Activated CD8-positive, alpha-beta memory T cell treated with anti-CD3 and anti-CD28 coated beads, Interleukin-2, amount 10 ng/mL, durations not matched to agents 7 days and 5 days (primary cell): ENCODE measurements around the gene IARS1. TPM values are rescaled to one million over a fixed set of nuclear protein-coding genes. Genes with fewer than 3 reads are reported as not detected.

ENCODE experiments used
- ATAC-seq: fragments of 150-1000 bp; cut with Tn5 transposase; one replicate; pipeline ENCODE4 v1.10.0; 2021; ENCODE audit warnings: moderate library complexity
- CTCF ChIA-PET: fragments of 350-600 bp; sonication (Branson Sonifier 250); formaldehyde crosslinking; loops from one replicate; lab custom pipeline; 2021; ENCODE audit warnings: antibody characterized with exemption; lab: Charles Lee
- DNase-seq: peaks from one replicate; pipeline ENCODE4 v3.0.0-alpha.2; 2020
- H3K27ac Mint-ChIP-seq: one replicate; pipeline ENCODE4 v1.8.0; 2021; ENCODE audit warnings: mild to moderate bottlenecking, mixed read lengths
- H3K27me3 Mint-ChIP-seq: one replicate; pipeline ENCODE4 v1.8.0; 2021; ENCODE audit warnings: mixed read lengths
- H3K36me3 Mint-ChIP-seq: one replicate; pipeline ENCODE4 v1.8.0; 2021; ENCODE audit warnings: mild to moderate bottlenecking, mixed read lengths
- H3K4me1 Mint-ChIP-seq: one replicate; pipeline ENCODE4 v1.8.0; 2021; ENCODE audit warnings: mixed read lengths
- H3K4me3 Mint-ChIP-seq: one replicate; pipeline ENCODE4 v1.8.0; 2021; ENCODE audit warnings: mild to moderate bottlenecking, moderate library complexity, mixed read lengths
- H3K9me3 Mint-ChIP-seq: one replicate; pipeline ENCODE4 v1.8.0; 2022; ENCODE audit warnings: low read depth, mixed read lengths
- total RNA-seq, 2 experiments: library from RNA; stranded (reverse); gene quantifications; one replicate each; pipeline ENCODE4 v1.2.3, GENCODE V29; 2021

The IARS1 gene
- total RNA-seq, 2 experiments from 2014 or later: 146 to 179 TPM

DNA sequence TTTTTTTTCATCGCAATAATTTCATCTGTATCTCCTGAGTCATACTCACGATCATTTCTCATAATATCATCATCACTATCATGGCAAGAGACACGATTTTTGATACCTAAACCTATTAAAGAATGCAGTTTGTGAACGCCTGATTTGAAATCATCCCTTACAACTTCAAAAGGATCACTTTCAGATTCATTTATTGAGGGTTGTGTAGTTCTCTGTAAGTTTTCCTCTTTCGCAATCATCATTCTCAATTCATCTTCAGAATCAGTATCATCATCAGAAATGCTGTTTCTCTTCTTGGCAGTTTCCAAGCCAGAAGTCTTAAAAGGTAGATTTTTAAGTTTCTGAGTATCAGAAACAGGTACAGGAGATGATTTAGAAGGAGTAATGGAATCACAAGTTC lies 22.0 kb upstream of the IARS1 start:
- DNase-seq (no peak), ATAC-seq (no peak)
- Mint-ChIP-seq H3K4me3 (no peak overlapping the region), H3K27me3 (no peaks in the 10 kb centered on the region), H3K4me1 (peaks cover 21% of the 10 kb centered on the region), H3K9me3 (no peaks in the 10 kb centered on the region), H3K36me3 (peaks cover 55% of the 10 kb centered on the region), H3K27ac (no peak overlapping the region)
- CTCF ChIA-PET: no interaction called here

DNA sequence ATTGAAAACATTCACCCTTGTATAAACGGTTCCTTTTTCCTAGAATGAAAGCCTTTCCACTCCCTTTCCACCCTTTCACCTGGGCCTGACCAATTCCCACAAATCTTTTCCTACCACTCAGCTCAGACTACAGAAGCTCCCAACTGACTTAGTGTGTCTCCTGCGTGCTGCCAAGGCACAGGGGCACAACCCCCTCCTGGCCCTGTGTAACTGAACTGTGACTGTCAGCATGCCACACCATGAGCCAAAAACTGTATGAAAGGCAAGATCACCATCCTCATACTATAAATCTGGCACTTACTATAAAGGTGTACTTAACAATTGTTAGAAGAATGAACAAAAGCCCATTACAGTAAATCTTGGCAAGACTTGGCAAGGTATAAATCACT lies 20.1 kb upstream of the IARS1 start:
- Mint-ChIP-seq H3K27ac (no peak overlapping the region), H3K9me3 (no peaks in the 10 kb centered on the region), H3K36me3 (peaks cover 58% of the 10 kb centered on the region), H3K4me1 (peaks cover 21% of the 10 kb centered on the region), H3K4me3 (no peak overlapping the region), H3K27me3 (no peaks in the 10 kb centered on the region)
- no peak for ATAC-seq
- CTCF ChIA-PET: interaction anchor here (0.7 kb wide), 1 partner anchor 12 kb away, joined by 3 read pairs; the partner anchor contains the start of gene CENPP
- no peak for DNase-seq

- Mint-ChIP-seq H3K9me3 (no peaks in the 10 kb centered on the region), H3K4me3 (no peak overlapping the region), H3K27me3 (no peaks in the 10 kb centered on the region), H3K27ac (peak overlapping the region; percentile 25), H3K36me3 (peaks cover 58% of the 10 kb centered on the region), H3K4me1 (peaks cover 21% of the 10 kb centered on the region)
- ATAC-seq (no peak), DNase-seq (no peak)
- CTCF ChIA-PET: no interaction called here
Measured at GRCh38 chr9:92312887-92313623, 19.6 kb upstream of the IARS1 start.

- no peak overlapping the region for H3K4me3 Mint-ChIP-seq
- H3K27me3 Mint-ChIP-seq: no peaks in the 10 kb centered on the region
- CTCF ChIA-PET: interaction anchor here (1.6 kb wide), 1 partner anchor 10 kb away, joined by 3 read pairs; no protein-coding TSS in a partner anchor
- H3K27ac Mint-ChIP-seq: no peak overlapping the region
- no peaks in the 10 kb centered on the region for H3K9me3 Mint-ChIP-seq
- ATAC-seq: no peak
- no peak for DNase-seq
- H3K4me1 Mint-ChIP-seq: peaks cover 21% of the 10 kb centered on the region
- peaks cover 60% of the 10 kb centered on the region for H3K36me3 Mint-ChIP-seq
Measured at GRCh38 chr9:92310562-92310961, 17.1 kb upstream of the IARS1 start.

GRCh38 chr9:92308893-92309292 lies 15.4 kb upstream of the IARS1 start:
- H3K27ac Mint-ChIP-seq: no peak overlapping the region
- no peaks in the 10 kb centered on the region for H3K9me3 Mint-ChIP-seq
- peaks cover 60% of the 10 kb centered on the region for H3K36me3 Mint-ChIP-seq
- H3K27me3 Mint-ChIP-seq: no peaks in the 10 kb centered on the region
- H3K4me3 Mint-ChIP-seq: no peak overlapping the region
- DNase-seq (no peak), ATAC-seq (no peak)
- CTCF ChIA-PET: no interaction called here
- peaks cover 15% of the 10 kb centered on the region for H3K4me1 Mint-ChIP-seq

- no peak overlapping the region for H3K27ac Mint-ChIP-seq
- H3K36me3 Mint-ChIP-seq: peaks cover 56% of the 10 kb centered on the region
- H3K9me3 Mint-ChIP-seq: no peaks in the 10 kb centered on the region
- DNase-seq (no peak), ATAC-seq (no peak)
- no peaks in the 10 kb centered on the region for H3K27me3 Mint-ChIP-seq
- CTCF ChIA-PET: interaction anchor here (1.3 to 1.5 kb wide), 3 partner anchors 9 to 161 kb away, joined by 3 to 6 read pairs (median 4); no protein-coding TSS in a partner anchor
- no peak overlapping the region for H3K4me3 Mint-ChIP-seq
- peaks cover 25% of the 10 kb centered on the region for H3K4me1 Mint-ChIP-seq
Measured at GRCh38 chr9:92300936-92301335, 7.4 kb upstream of the IARS1 start.

DNA sequence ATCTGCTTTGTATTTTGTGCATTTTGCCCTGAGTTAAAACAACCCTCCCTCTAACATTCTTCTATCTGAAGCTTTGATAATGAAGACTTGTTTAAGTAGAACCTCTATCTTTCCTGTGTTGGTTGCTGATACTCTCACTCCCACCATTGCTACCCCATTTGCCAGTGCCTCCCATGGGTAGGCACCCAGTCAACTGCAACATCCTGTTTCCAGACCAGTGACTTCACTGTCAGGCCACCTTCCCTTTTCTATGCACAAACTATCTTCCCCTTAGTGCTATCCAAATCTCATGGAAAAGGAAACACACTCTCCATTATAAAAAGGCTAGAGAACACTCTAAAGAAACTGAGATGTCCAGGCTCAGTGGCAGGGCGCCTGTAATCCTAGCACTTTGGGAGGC lies 5.6 kb upstream of the IARS1 start:
- ATAC-seq (no peak), DNase-seq (no peak)
- H3K9me3 Mint-ChIP-seq: no peaks in the 10 kb centered on the region
- peaks cover 40% of the 10 kb centered on the region for H3K4me1 Mint-ChIP-seq
- CTCF ChIA-PET: interaction anchor here (1.1 kb wide), 1 partner anchor 26 kb away, joined by 3 read pairs; the partner anchor contains the start of gene CENPP
- H3K27ac Mint-ChIP-seq: peak overlapping the region; percentile 62
- H3K36me3 Mint-ChIP-seq: peaks cover 52% of the 10 kb centered on the region
- no peaks in the 10 kb centered on the region for H3K27me3 Mint-ChIP-seq
- no peak overlapping the region for H3K4me3 Mint-ChIP-seq

DNA sequence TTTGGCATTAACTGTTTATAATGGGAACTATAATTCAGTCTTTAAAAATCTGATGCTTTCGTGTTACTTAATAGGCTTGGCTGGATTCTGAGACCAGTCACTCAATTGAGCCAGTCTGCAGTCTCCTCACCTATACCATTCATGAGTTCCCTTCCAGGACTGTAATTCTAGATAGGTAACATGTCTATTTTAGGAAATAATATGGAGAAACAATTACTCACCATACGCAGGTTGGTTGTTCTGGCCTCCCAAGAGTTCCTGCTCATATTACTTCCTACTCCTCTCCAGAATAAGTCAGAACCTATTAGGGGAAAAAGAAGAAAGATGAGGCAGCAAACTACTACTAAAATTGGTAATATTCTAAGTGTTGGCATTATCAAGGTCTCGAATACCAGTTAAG lies 4.5 kb upstream of the IARS1 start:
- Mint-ChIP-seq H3K4me3 (peak overlapping the region; percentile 68), H3K4me1 (peaks cover 40% of the 10 kb centered on the region), H3K9me3 (no peaks in the 10 kb centered on the region), H3K36me3 (peaks cover 49% of the 10 kb centered on the region), H3K27ac (peak overlapping the region; percentile 93), H3K27me3 (no peaks in the 10 kb centered on the region)
- DNase-seq (no peak), ATAC-seq (no peak)
- CTCF ChIA-PET: interaction anchor here (1.1 kb wide), 1 partner anchor 27 kb away, joined by 3 read pairs; the partner anchor contains the start of gene CENPP

GRCh38 chr9:92297611-92298010 lies 4.1 kb upstream of the IARS1 start:
- H3K36me3 Mint-ChIP-seq: peaks cover 48% of the 10 kb centered on the region
- DNase-seq: no peak
- H3K27me3 Mint-ChIP-seq: no peaks in the 10 kb centered on the region
- no peaks in the 10 kb centered on the region for H3K9me3 Mint-ChIP-seq
- CTCF ChIA-PET: no interaction called here
- peak overlapping the region; percentile 68 for H3K4me3 Mint-ChIP-seq
- no peak for ATAC-seq
- peak overlapping the region; percentile 93 for H3K27ac Mint-ChIP-seq
- peaks cover 43% of the 10 kb centered on the region for H3K4me1 Mint-ChIP-seq

DNA sequence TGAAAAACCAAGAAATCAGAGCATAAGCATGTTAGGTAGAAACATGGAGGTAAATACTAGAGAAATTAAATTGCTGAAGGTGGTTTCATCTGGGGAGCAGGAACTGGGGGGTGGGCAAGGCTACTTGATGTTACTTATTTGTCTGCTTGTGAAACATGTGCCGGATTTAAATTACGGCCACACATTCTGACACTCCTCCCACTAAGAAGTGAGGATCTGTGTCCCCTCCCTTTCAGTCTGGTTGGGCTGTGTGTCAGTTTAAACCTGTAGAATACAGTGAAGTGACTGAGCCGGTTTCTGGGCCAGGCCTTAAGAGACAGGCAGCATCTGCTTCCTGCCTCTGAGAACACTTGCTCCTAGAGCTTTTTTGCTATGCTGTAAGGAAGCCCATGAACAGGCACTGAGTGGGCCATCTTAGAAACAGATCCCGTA lies 2.3 kb upstream of the IARS1 start:
- H3K4me1 Mint-ChIP-seq: peaks cover 61% of the 10 kb centered on the region
- no peaks in the 10 kb centered on the region for H3K9me3 Mint-ChIP-seq
- peaks cover 50% of the 10 kb centered on the region for H3K36me3 Mint-ChIP-seq
- no peaks in the 10 kb centered on the region for H3K27me3 Mint-ChIP-seq
- ATAC-seq (no peak), DNase-seq (no peak)
- H3K27ac Mint-ChIP-seq: peak overlapping the region; percentile 97
- CTCF ChIA-PET: interaction anchor here (1.2 kb wide), 1 partner anchor 29 kb away, joined by 4 read pairs; the partner anchor contains the start of genes CENPP and NOL8
- H3K4me3 Mint-ChIP-seq: no peak overlapping the region

- CTCF ChIA-PET: interaction anchor here (1.2 kb wide), 1 partner anchor 30 kb away, joined by 4 read pairs; the partner anchor contains the start of genes CENPP and NOL8
- H3K4me3 Mint-ChIP-seq: peak overlapping the region; percentile 18
- ATAC-seq: no peak
- peaks cover 50% of the 10 kb centered on the region for H3K36me3 Mint-ChIP-seq
- H3K9me3 Mint-ChIP-seq: no peaks in the 10 kb centered on the region
- H3K27me3 Mint-ChIP-seq: no peaks in the 10 kb centered on the region
- H3K27ac Mint-ChIP-seq: peak overlapping the region; percentile 97
- H3K4me1 Mint-ChIP-seq: peaks cover 65% of the 10 kb centered on the region
- no peak for DNase-seq
Measured at GRCh38 chr9:92295240-92295790, 1.8 kb upstream of the IARS1 start.

- CTCF ChIA-PET: no interaction called here
- H3K27ac Mint-ChIP-seq: peak overlapping the region; percentile 97
- H3K27me3 Mint-ChIP-seq: no peaks in the 10 kb centered on the region
- ATAC-seq: no peak
- H3K4me3 Mint-ChIP-seq: peak overlapping the region; percentile 84
- H3K4me1 Mint-ChIP-seq: peaks cover 72% of the 10 kb centered on the region
- no peak for DNase-seq
- peaks cover 56% of the 10 kb centered on the region for H3K36me3 Mint-ChIP-seq
- H3K9me3 Mint-ChIP-seq: no peaks in the 10 kb centered on the region
Measured at GRCh38 chr9:92294297-92294676, 790 bp upstream of the IARS1 start.

DNA sequence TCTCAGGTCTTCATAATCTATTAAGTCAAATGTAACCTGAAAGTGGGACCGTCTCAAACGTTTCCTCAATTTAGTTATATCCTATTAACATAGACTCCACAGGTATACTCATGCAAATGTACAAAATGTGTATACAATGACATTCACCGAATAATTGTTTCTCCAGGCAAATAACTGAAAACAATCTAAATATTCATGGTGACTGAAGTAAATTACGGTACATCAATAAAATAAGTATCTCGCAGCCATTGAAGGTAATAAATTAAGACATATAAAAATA lies 482 bp downstream of the IARS1 start:
- peaks cover 54% of the 10 kb centered on the region for H3K36me3 Mint-ChIP-seq
- ATAC-seq (no peak), DNase-seq (no peak)
- peak overlapping the region; percentile 97 for H3K27ac Mint-ChIP-seq
- peaks cover 68% of the 10 kb centered on the region for H3K4me1 Mint-ChIP-seq
- CTCF ChIA-PET: interaction anchor here (1.4 kb wide), 1 partner anchor 154 kb away, joined by 4 read pairs; no protein-coding TSS in a partner anchor
- H3K9me3 Mint-ChIP-seq: no peaks in the 10 kb centered on the region
- H3K27me3 Mint-ChIP-seq: no peaks in the 10 kb centered on the region
- peak overlapping the region; percentile 84 for H3K4me3 Mint-ChIP-seq
